Ovary (tissue), 3 donors: ENCODE results near the gene MICAL2.

Experiments
- EP300 ChIP-seq: sonication (generic); formaldehyde crosslinking; IDR thresholded peaks from one replicate; pipeline ENCODE4 v1.6.1; 2017; ENCODE audit warnings: antibody characterized with exemption
- POLR2A ChIP-seq: fragments of 450-650 bp; IDR thresholded peaks from one replicate; pipeline ENCODE4 v1.6.1; 2017; ENCODE audit warnings: antibody characterized with exemption, mild to moderate bottlenecking, moderate library complexity
- TF ChIP-seq, protein P1 (sequence below), 3 donors: fragments of 450-650 bp in 2 of 3; fragments of 200-600 bp in 1 of 3; IDR thresholded peaks; one replicate each; pipeline versions ENCODE4 v1.5.1 to v1.8.0; 2016 to 2022; ENCODE audit warnings: antibody characterized with exemption in 3 of 3, mild to moderate bottlenecking in 1 of 3
- donor health status: DM: no; HTN: no; CAD: no.

- TF ChIP-seq, protein P1, sequence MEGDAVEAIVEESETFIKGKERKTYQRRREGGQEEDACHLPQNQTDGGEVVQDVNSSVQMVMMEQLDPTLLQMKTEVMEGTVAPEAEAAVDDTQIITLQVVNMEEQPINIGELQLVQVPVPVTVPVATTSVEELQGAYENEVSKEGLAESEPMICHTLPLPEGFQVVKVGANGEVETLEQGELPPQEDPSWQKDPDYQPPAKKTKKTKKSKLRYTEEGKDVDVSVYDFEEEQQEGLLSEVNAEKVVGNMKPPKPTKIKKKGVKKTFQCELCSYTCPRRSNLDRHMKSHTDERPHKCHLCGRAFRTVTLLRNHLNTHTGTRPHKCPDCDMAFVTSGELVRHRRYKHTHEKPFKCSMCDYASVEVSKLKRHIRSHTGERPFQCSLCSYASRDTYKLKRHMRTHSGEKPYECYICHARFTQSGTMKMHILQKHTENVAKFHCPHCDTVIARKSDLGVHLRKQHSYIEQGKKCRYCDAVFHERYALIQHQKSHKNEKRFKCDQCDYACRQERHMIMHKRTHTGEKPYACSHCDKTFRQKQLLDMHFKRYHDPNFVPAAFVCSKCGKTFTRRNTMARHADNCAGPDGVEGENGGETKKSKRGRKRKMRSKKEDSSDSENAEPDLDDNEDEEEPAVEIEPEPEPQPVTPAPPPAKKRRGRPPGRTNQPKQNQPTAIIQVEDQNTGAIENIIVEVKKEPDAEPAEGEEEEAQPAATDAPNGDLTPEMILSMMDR (IDR thresholded peaks at IDR 0.05), result no peak
- TF ChIP-seq POLR2A (no peak), EP300 (no peak)
These were observed 79.3 kb downstream of the MICAL2 start for GRCh38 chr11:12189543-12190235.
